Measurements from ENCODE around the gene FLII.

- TF ChIP-seq POLR2A (IDR thresholded peaks at IDR 0.05; ENCODE audit: low read depth, low read length): no peak
- TF ChIP-seq EZH2 (IDR thresholded peaks at IDR 0.05; ENCODE audit: borderline replicate concordance, low read depth, low read length, severe bottlenecking): no peak
- no peak for TF ChIP-seq CTCF (IDR thresholded peaks at IDR 0.05; ENCODE audit: extremely low read depth in 1 of 2, insufficient read depth in 1 of 2, low read depth in 1 of 2, low read length in 2 of 2)
Measured at GRCh38 chr17:18241229-18241871, 17.2 kb downstream of the FLII start.

Measured in endothelial cell of umbilical vein (primary cell).